ENCODE measurements around the gene PPP5C.
"Not testable (repeated sequence)": the region's sequence is repeated elsewhere in the genome, so short reads cannot be mapped to it uniquely, and the experiment has no call there.

The PPP5C gene

GRCh38 chr19:46394402-46394797, 47.5 kb downstream of the PPP5C start:
- Mint-ChIP-seq H3K9me3 (ENCODE audit: low read depth) (no peaks in the 10 kb centered on the region), H3K36me3 (peaks cover 3% of the 10 kb centered on the region), H3K4me3 (no peak overlapping the region), H3K27me3 (peaks cover 2% of the 10 kb centered on the region), H3K4me1 (ENCODE audit: low read depth) (peaks cover 11% of the 10 kb centered on the region), H3K27ac (no peak overlapping the region)

- not testable (repeated sequence) for H3K4me1 Mint-ChIP-seq (ENCODE audit: low read depth)
Observed at GRCh38 chr19:46397801-46398479, 51.1 kb downstream of the PPP5C start.

GRCh38 chr19:46402725-46403124, 55.8 kb downstream of the PPP5C start:
- Mint-ChIP-seq H3K9me3 (ENCODE audit: low read depth) (no peaks in the 10 kb centered on the region), H3K4me1 (ENCODE audit: low read depth) (peaks cover 14% of the 10 kb centered on the region), H3K27me3 (peaks cover 27% of the 10 kb centered on the region), H3K27ac (peak overlapping the region; percentile 64), H3K36me3 (no peaks in the 10 kb centered on the region), H3K4me3 (no peak overlapping the region)

More at GRCh38 chr19:46397801-46398479, 51.1 kb downstream of the PPP5C start:
- not testable (repeated sequence) for H3K36me3 Mint-ChIP-seq; H3K27ac Mint-ChIP-seq; H3K4me3 Mint-ChIP-seq; H3K9me3 Mint-ChIP-seq (ENCODE audit: low read depth)
- H3K27me3 Mint-ChIP-seq: peaks cover 12% of the 10 kb centered on the region

GRCh38 chr19:46404055-46404752, 57.3 kb downstream of the PPP5C start:
- Mint-ChIP-seq H3K27me3 (peaks cover 37% of the 10 kb centered on the region), H3K4me3 (peak overlapping the region; percentile 82), H3K9me3 (ENCODE audit: low read depth) (no peaks in the 10 kb centered on the region), H3K27ac (peak overlapping the region; percentile 28), H3K36me3 (no peaks in the 10 kb centered on the region), H3K4me1 (ENCODE audit: low read depth) (peaks cover 20% of the 10 kb centered on the region)

GRCh38 chr19:46404753-46405468, 58.0 kb downstream of the PPP5C start:
- Mint-ChIP-seq H3K27ac (no peak overlapping the region), H3K4me3 (peak overlapping the region; percentile 82), H3K27me3 (peaks cover 34% of the 10 kb centered on the region)

GRCh38 chr19:46406976-46407375, 60.1 kb downstream of the PPP5C start:
- no peaks in the 10 kb centered on the region for H3K9me3 Mint-ChIP-seq (ENCODE audit: low read depth)
- H3K27me3 Mint-ChIP-seq: peaks cover 37% of the 10 kb centered on the region
- no peaks in the 10 kb centered on the region for H3K36me3 Mint-ChIP-seq
- peaks cover 20% of the 10 kb centered on the region for H3K4me1 Mint-ChIP-seq (ENCODE audit: low read depth)
- H3K27ac Mint-ChIP-seq: no peak overlapping the region
- no peak overlapping the region for H3K4me3 Mint-ChIP-seq

More at GRCh38 chr19:46404753-46405468, 58.0 kb downstream of the PPP5C start:
- Mint-ChIP-seq H3K9me3 (ENCODE audit: low read depth) (no peaks in the 10 kb centered on the region), H3K4me1 (ENCODE audit: low read depth) (peaks cover 20% of the 10 kb centered on the region), H3K36me3 (no peaks in the 10 kb centered on the region)

GRCh38 chr19:46407856-46408663, 61.2 kb downstream of the PPP5C start:
- H3K27me3 Mint-ChIP-seq: peaks cover 39% of the 10 kb centered on the region
- H3K36me3 Mint-ChIP-seq: no peaks in the 10 kb centered on the region
- no peaks in the 10 kb centered on the region for H3K9me3 Mint-ChIP-seq (ENCODE audit: low read depth)
- H3K27ac Mint-ChIP-seq: no peak overlapping the region
- no peak overlapping the region for H3K4me3 Mint-ChIP-seq
- H3K4me1 Mint-ChIP-seq (ENCODE audit: low read depth): peaks cover 27% of the 10 kb centered on the region

- H3K27me3 Mint-ChIP-seq: peaks cover 39% of the 10 kb centered on the region
- no peak overlapping the region for H3K4me3 Mint-ChIP-seq
- H3K27ac Mint-ChIP-seq: no peak overlapping the region
- H3K36me3 Mint-ChIP-seq: no peaks in the 10 kb centered on the region
- H3K4me1 Mint-ChIP-seq (ENCODE audit: low read depth): peaks cover 27% of the 10 kb centered on the region
- H3K9me3 Mint-ChIP-seq (ENCODE audit: low read depth): no peaks in the 10 kb centered on the region
Observed at GRCh38 chr19:46408664-46409039, 61.8 kb downstream of the PPP5C start.

- peaks cover 39% of the 10 kb centered on the region for H3K27me3 Mint-ChIP-seq
- H3K4me3 Mint-ChIP-seq: no peak overlapping the region
- peaks cover 22% of the 10 kb centered on the region for H3K4me1 Mint-ChIP-seq (ENCODE audit: low read depth)
- H3K27ac Mint-ChIP-seq: no peak overlapping the region
- H3K9me3 Mint-ChIP-seq (ENCODE audit: low read depth): no peaks in the 10 kb centered on the region
- no peaks in the 10 kb centered on the region for H3K36me3 Mint-ChIP-seq
Observed at GRCh38 chr19:46409191-46409590, 62.3 kb downstream of the PPP5C start.

- Mint-ChIP-seq H3K4me1 (ENCODE audit: low read depth) (peaks cover 14% of the 10 kb centered on the region), H3K9me3 (ENCODE audit: low read depth) (no peaks in the 10 kb centered on the region), H3K36me3 (no peaks in the 10 kb centered on the region), H3K4me3 (no peak overlapping the region), H3K27me3 (peaks cover 41% of the 10 kb centered on the region), H3K27ac (no peak overlapping the region)
Observed at GRCh38 chr19:46410205-46411087, 63.6 kb downstream of the PPP5C start.

GRCh38 chr19:46411088-46411924, 64.4 kb downstream of the PPP5C start:
- Mint-ChIP-seq H3K27ac (no peak overlapping the region), H3K27me3 (peaks cover 44% of the 10 kb centered on the region)

GRCh38 chr19:46411925-46412649, 65.2 kb downstream of the PPP5C start:
- Mint-ChIP-seq H3K36me3 (no peaks in the 10 kb centered on the region), H3K27ac (no peak overlapping the region), H3K27me3 (peaks cover 45% of the 10 kb centered on the region), H3K4me3 (no peak overlapping the region), H3K4me1 (ENCODE audit: low read depth) (peaks cover 18% of the 10 kb centered on the region), H3K9me3 (ENCODE audit: low read depth) (no peaks in the 10 kb centered on the region)

More at GRCh38 chr19:46411088-46411924, 64.4 kb downstream of the PPP5C start:
- Mint-ChIP-seq H3K9me3 (ENCODE audit: low read depth) (no peaks in the 10 kb centered on the region), H3K36me3 (no peaks in the 10 kb centered on the region), H3K4me3 (no peak overlapping the region), H3K4me1 (ENCODE audit: low read depth) (peaks cover 18% of the 10 kb centered on the region)

Measured in activated naive CD8-positive, alpha-beta T cell (primary cell).